Stimulated activated CD8-positive, alpha-beta memory T cell treated with anti-CD3 and anti-CD28 coated beads, Interleukin-7, amount 100 ng/mL, for 1 hour (primary cell): ENCODE results near the gene LARGE1.

ENCODE experiments used
- DNase-seq, 2 donors: peaks; one replicate each; pipeline ENCODE4 v3.0.0-alpha.2; 2020; ENCODE audit warnings: low read depth in 2 of 2

LARGE1 gene

GRCh38 chr22:33776491-33776890 is 143.8 kb downstream of the LARGE1 start:
- DNase-seq: no peak

- no peak for DNase-seq
Observed at GRCh38 chr22:33774781-33775180, 145.5 kb downstream of the LARGE1 start.

- DNase-seq: no peak
Observed at GRCh38 chr22:33772745-33773144, 147.5 kb downstream of the LARGE1 start.

GRCh38 chr22:33771136-33771535 is 149.1 kb downstream of the LARGE1 start:
- no peak for DNase-seq

- DNase-seq: no peak
Observed at GRCh38 chr22:33770723-33771122, 149.6 kb downstream of the LARGE1 start.

GRCh38 chr22:33766091-33766490 is 154.2 kb downstream of the LARGE1 start:
- DNase-seq: no peak

- DNase-seq: no peak
Observed at GRCh38 chr22:33758961-33759360, 161.3 kb downstream of the LARGE1 start.

- no peak for DNase-seq
Observed at GRCh38 chr22:33757802-33758483, 162.3 kb downstream of the LARGE1 start.

GRCh38 chr22:33757041-33757801 is 163.1 kb downstream of the LARGE1 start:
- DNase-seq: no peak

GRCh38 chr22:33756508-33756949 is 163.7 kb downstream of the LARGE1 start:
- DNase-seq: no peak

- DNase-seq: no peak
Observed at GRCh38 chr22:33748714-33749113, 171.6 kb downstream of the LARGE1 start.

GRCh38 chr22:33747576-33748180 is 172.6 kb downstream of the LARGE1 start:
- DNase-seq: no peak

GRCh38 chr22:33747029-33747428 is 173.2 kb downstream of the LARGE1 start:
- DNase-seq: no peak

- DNase-seq: no peak
Observed at GRCh38 chr22:33746501-33746928, 173.8 kb downstream of the LARGE1 start.

- DNase-seq: no peak
Observed at GRCh38 chr22:33745501-33745900, 174.8 kb downstream of the LARGE1 start.

GRCh38 chr22:33743756-33744155 is 176.5 kb downstream of the LARGE1 start:
- no peak for DNase-seq

- no peak for DNase-seq
Observed at GRCh38 chr22:33741025-33741424, 179.3 kb downstream of the LARGE1 start.

GRCh38 chr22:33739516-33739915 is 180.8 kb downstream of the LARGE1 start:
- no peak for DNase-seq

- no peak for DNase-seq
Observed at GRCh38 chr22:33737662-33738061, 182.6 kb downstream of the LARGE1 start.

- DNase-seq: no peak
Observed at GRCh38 chr22:33735978-33736377, 184.3 kb downstream of the LARGE1 start.

- no peak for DNase-seq
Observed at GRCh38 chr22:33728847-33729246, 191.4 kb downstream of the LARGE1 start.

GRCh38 chr22:33726294-33726734 is 194.0 kb downstream of the LARGE1 start:
- no peak for DNase-seq

GRCh38 chr22:33723915-33724314 is 196.4 kb downstream of the LARGE1 start:
- no peak for DNase-seq
